PC-9 (cell line): Measurements from ENCODE around the gene DSC1. TPM values are rescaled to one million over a fixed set of nuclear protein-coding genes. Genes with fewer than 3 reads are reported as not detected.

Experiments
- BruUV-seq: library from RNA; stranded (reverse); fragments of 400-500 nt; replicated peaks from 2 replicates; lab custom pipeline; 2021; lab: Mats Ljungman, UMichigan
- CTCF ChIA-PET: fragments of 300-600 bp; sonication (Branson Sonifier 250); formaldehyde crosslinking; loops from one replicate; lab custom pipeline; 2022; ENCODE audit warnings: antibody characterized with exemption; lab: Charles Lee
- POLR2A ChIA-PET: fragments of 300-600 bp; sonication (Branson Sonifier 250); formaldehyde crosslinking; loops from one replicate; lab custom pipeline; 2022; ENCODE audit warnings: antibody characterized with exemption; ENCODE audit not compliant: unreplicated experiment; lab: Charles Lee
- DNase-seq, 2 experiments: peaks; one replicate each; pipeline versions ENCODE4 v3.0.0 to v3.0.0-alpha.2; 2015 to 2022; ENCODE audit warnings: mixed read lengths in 1 of 2
- H2AFZ ChIP-seq: fragments of 200-600 bp; sonication (generic); 2 replicates; pipeline ENCODE4 v1.8.1; 2017; ENCODE audit warnings: antibody characterized with exemption
- H3F3A ChIP-seq: fragments of 200-600 bp; sonication (generic); 2 replicates; pipeline ENCODE4 v1.8.1; 2017; ENCODE audit warnings: antibody characterized with exemption, mild to moderate bottlenecking, low read depth; ENCODE audit not compliant: insufficient read depth
- H3K27ac ChIP-seq: fragments of 200-600 bp; sonication (generic); 2 replicates; pipeline ENCODE4 v1.6.1; 2016; ENCODE audit warnings: mixed run types
- H3K27me3 ChIP-seq: fragments of 200-600 bp; sonication (generic); 2 replicates; pipeline ENCODE4 v1.6.1; 2016; ENCODE audit warnings: low read depth, mixed run types; ENCODE audit not compliant: insufficient read depth
- H3K36me3 ChIP-seq: fragments of 200-600 bp; sonication (generic); 2 replicates; pipeline ENCODE4 v1.6.1; 2016; ENCODE audit warnings: low read depth, mixed run types
- H3K4me1 ChIP-seq: fragments of 200-600 bp; sonication (generic); replicated peaks from 2 replicates; pipeline ENCODE4 v1.6.1; 2016; ENCODE audit warnings: mixed run types; ENCODE audit not compliant: insufficient read depth
- H3K4me2 ChIP-seq: fragments of 200-600 bp; sonication (generic); 2 replicates; pipeline ENCODE4 v1.6.1; 2017; ENCODE audit warnings: mixed run types
- H3K4me3 ChIP-seq: fragments of 200-600 bp; sonication (generic); 2 replicates; pipeline ENCODE4 v1.6.1; 2016; ENCODE audit warnings: mixed run types
- H3K79me2 ChIP-seq: fragments of 200-600 bp; sonication (generic); 2 replicates; pipeline ENCODE4 v1.6.1; 2017; ENCODE audit warnings: low read depth, mixed run types
- H3K9me2 ChIP-seq: fragments of 200-600 bp; sonication (generic); 2 replicates; pipeline ENCODE4 v1.8.1; 2017; ENCODE audit warnings: mild to moderate bottlenecking; ENCODE audit not compliant: insufficient read depth
- H3K9me3 ChIP-seq: fragments of 200-600 bp; sonication (generic); 2 replicates; pipeline ENCODE4 v1.8.1; 2016; ENCODE audit warnings: low read depth; ENCODE audit not compliant: insufficient read depth
- H4K20me1 ChIP-seq: fragments of 200-600 bp; sonication (generic); 2 replicates; pipeline ENCODE4 v1.8.1; 2017; ENCODE audit not compliant: insufficient read depth
- EZH2 ChIP-seq: fragments of 200-600 bp; sonication (generic); IDR thresholded peaks from 2 replicates; pipeline ENCODE4 v1.8.0; 2017; ENCODE audit warnings: antibody characterized with exemption, low read depth
- intact Hi-C: fragments of 100-400 bp; cut with micrococcal nuclease; formaldehyde crosslinking; loops from one replicate; pipeline ENCODE4 v1.10.0; 2022; ENCODE audit not compliant: unreplicated experiment
- total RNA-seq: library from RNA; stranded (reverse); gene quantifications from 2 replicates; pipeline ENCODE4 v1.2.3, GENCODE V29; 2021
- TF ChIP-seq, protein P1 (sequence below): fragments of 200-600 bp; sonication (generic); conservative IDR thresholded peaks from 2 replicates; pipeline ENCODE4 v1.6.1; 2017; ENCODE audit warnings: mixed run types, antibody characterized with exemption, mild to moderate bottlenecking, moderate library complexity

The DSC1 gene
- total RNA-seq, 1 experiment from 2014 or later: 0.09 TPM

GRCh38 chr18:31192086-31192776 lies 29.6 kb upstream of the DSC1 start:
- Histone ChIP-seq H2AFZ (no peak overlapping the region), H3K36me3 (no peaks in the 10 kb centered on the region), H3K4me1 (peaks cover 26% of the 10 kb centered on the region), H3K9me2 (no peaks in the 10 kb centered on the region), H4K20me1 (no peaks in the 10 kb centered on the region), H3K4me2 (no peak overlapping the region), H3K27ac (no peak overlapping the region), H3F3A (no peaks in the 10 kb centered on the region), H3K4me3 (no peak overlapping the region), H3K27me3 (no peaks in the 10 kb centered on the region), H3K9me3 (no peaks in the 10 kb centered on the region), H3K79me2 (no peaks in the 10 kb centered on the region)
- ChIA-PET CTCF (no interaction called here), POLR2A (no interaction called here)
- intact Hi-C loops: loop anchor here (5.0 kb wide), 1 partner anchor 50 kb away; no protein-coding TSS in a partner anchor
- no TSS peak for BruUV-seq
- no peak for DNase-seq
- TF ChIP-seq, protein P1, sequence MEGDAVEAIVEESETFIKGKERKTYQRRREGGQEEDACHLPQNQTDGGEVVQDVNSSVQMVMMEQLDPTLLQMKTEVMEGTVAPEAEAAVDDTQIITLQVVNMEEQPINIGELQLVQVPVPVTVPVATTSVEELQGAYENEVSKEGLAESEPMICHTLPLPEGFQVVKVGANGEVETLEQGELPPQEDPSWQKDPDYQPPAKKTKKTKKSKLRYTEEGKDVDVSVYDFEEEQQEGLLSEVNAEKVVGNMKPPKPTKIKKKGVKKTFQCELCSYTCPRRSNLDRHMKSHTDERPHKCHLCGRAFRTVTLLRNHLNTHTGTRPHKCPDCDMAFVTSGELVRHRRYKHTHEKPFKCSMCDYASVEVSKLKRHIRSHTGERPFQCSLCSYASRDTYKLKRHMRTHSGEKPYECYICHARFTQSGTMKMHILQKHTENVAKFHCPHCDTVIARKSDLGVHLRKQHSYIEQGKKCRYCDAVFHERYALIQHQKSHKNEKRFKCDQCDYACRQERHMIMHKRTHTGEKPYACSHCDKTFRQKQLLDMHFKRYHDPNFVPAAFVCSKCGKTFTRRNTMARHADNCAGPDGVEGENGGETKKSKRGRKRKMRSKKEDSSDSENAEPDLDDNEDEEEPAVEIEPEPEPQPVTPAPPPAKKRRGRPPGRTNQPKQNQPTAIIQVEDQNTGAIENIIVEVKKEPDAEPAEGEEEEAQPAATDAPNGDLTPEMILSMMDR: no peak
- TF ChIP-seq EZH2: no peak

DNA sequence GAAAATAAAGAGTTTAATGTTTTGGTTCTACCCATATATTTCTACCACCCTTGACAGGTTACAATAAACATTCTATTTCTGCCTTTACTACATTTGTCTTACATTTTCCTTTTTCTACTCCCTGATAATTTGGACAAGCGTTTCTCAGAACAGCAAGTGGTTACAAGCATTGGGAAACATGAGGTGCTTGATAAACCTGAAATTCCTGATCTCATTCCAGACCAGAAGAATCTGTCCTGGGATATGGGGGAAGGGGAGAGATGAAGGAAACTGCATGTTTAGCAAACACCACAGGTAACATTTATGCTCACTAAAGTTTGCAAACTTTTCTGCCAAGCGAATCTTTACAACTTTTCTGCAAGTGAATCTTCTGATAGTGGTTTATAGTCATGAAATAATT lies 28.3 kb upstream of the DSC1 start:
- DNase-seq: peak; percentile 9 to 72
- intact Hi-C loops: loop anchor here (5.0 kb wide), 1 partner anchor 51 kb away; no protein-coding TSS in a partner anchor
- TF ChIP-seq, protein P1: no peak
- no peak for TF ChIP-seq EZH2
- Histone ChIP-seq H3K9me3 (no peaks in the 10 kb centered on the region), H2AFZ (no peak overlapping the region), H3K4me1 (peaks cover 22% of the 10 kb centered on the region), H3K36me3 (no peaks in the 10 kb centered on the region), H3K4me2 (peak overlapping the region; percentile 65), H3K27me3 (no peaks in the 10 kb centered on the region), H3K9me2 (no peaks in the 10 kb centered on the region), H3F3A (no peaks in the 10 kb centered on the region), H4K20me1 (no peaks in the 10 kb centered on the region), H3K4me3 (no peak overlapping the region), H3K79me2 (no peaks in the 10 kb centered on the region), H3K27ac (no peak overlapping the region)
- BruUV-seq: no TSS peak
- ChIA-PET POLR2A (no interaction called here), CTCF (no interaction called here)

DNA sequence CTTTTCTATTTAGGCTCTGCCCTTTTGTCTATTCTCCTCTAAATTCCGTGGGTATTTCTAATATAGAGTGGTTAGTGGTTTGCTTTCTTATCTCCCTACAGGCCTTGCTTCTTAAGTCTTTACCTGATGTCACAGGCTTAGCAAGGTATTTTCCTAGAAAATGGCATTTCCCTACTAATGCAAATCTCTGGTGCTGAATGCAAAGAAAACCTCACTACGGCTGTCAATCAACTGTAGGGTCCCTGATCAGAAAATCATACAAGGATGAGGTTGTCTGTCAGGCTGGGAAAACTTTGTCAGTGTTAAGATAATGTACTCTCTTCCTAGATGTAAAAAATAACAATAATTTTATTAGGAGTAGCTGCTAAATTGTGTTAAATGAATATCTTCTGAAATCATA lies 27.1 kb upstream of the DSC1 start:
- no peak for DNase-seq
- Histone ChIP-seq H3K9me3 (no peaks in the 10 kb centered on the region), H4K20me1 (no peaks in the 10 kb centered on the region), H2AFZ (no peak overlapping the region), H3K36me3 (no peaks in the 10 kb centered on the region), H3K27ac (no peak overlapping the region), H3K4me2 (no peak overlapping the region), H3K4me1 (peaks cover 22% of the 10 kb centered on the region), H3K4me3 (no peak overlapping the region), H3K27me3 (no peaks in the 10 kb centered on the region), H3F3A (no peaks in the 10 kb centered on the region), H3K9me2 (no peaks in the 10 kb centered on the region), H3K79me2 (no peaks in the 10 kb centered on the region)
- intact Hi-C loops: loop anchor here (5.0 kb wide), 1 partner anchor 53 kb away; no protein-coding TSS in a partner anchor
- no TSS peak for BruUV-seq
- TF ChIP-seq EZH2: no peak
- TF ChIP-seq, protein P1: no peak
- ChIA-PET CTCF (no interaction called here), POLR2A (no interaction called here)
